Tibial artery (tissue), 4 donors: ENCODE measurements around the gene C2orf15.

Source experiments
- DNase-seq, 2 donors: peaks; one replicate each; pipeline ENCODE4 v3.0.0-alpha.2; 2019
- H3K27ac ChIP-seq, 2 donors: fragments of 200-600 bp; sonication (generic) in 1 of 2; 1 replicate in 1 of 2; 2 replicates in 1 of 2; pipeline ENCODE4 v1.5.1; 2018 to 2019; ENCODE audit warnings: mild to moderate bottlenecking in 1 of 2
- H3K27me3 ChIP-seq, 2 donors: fragments of 200-600 bp; sonication (generic) in 1 of 2; one replicate each; pipeline versions ENCODE4 v1.5.1 to v1.6.0; 2016 to 2019
- H3K36me3 ChIP-seq, 3 donors: fragments of 200-600 bp; sonication (generic) in 2 of 3; one replicate each; pipeline ENCODE4 v1.5.1; 2016 to 2019; ENCODE audit warnings: mild to moderate bottlenecking in 2 of 3
- H3K4me1 ChIP-seq, 4 donors: fragments of 200-600 bp; sonication (generic) in 2 of 4; 1 replicate in 3 of 4; 2 replicates in 1 of 4; pipeline ENCODE4 v1.5.1; 2016 to 2019
- H3K4me3 ChIP-seq, 2 donors: fragments of 200-600 bp; sonication (generic) in 1 of 2; 1 replicate in 1 of 2; 2 replicates in 1 of 2; pipeline ENCODE4 v1.5.1; 2018 to 2019; ENCODE audit warnings: mild to moderate bottlenecking in 2 of 2
- H3K9me3 ChIP-seq, 3 donors: fragments of 200-600 bp; sonication (generic) in 1 of 3; one replicate each; pipeline ENCODE4 v1.5.1; 2016 to 2019
- CTCF ChIP-seq, 2 experiments: fragments of 200-600 bp in 1 of 2; fragments of 450-650 bp in 1 of 2; IDR thresholded peaks; one replicate each; pipeline ENCODE4 v1.5.1; 2017 to 2019; ENCODE audit warnings: antibody characterized with exemption in 2 of 2, mild to moderate bottlenecking in 1 of 2, moderate library complexity in 1 of 2
- intact Hi-C: fragments of 100-400 bp; cut with DNase I; formaldehyde crosslinking; loops from one replicate; pipeline ENCODE4 v1.15.0; 2023; ENCODE audit warnings: low total_unique reads

C2orf15 gene, protein sequence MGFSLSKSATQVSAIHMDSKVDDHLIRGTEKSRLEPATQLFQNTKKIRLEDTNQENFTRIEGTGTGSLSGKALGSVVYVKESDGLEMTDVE

DNA sequence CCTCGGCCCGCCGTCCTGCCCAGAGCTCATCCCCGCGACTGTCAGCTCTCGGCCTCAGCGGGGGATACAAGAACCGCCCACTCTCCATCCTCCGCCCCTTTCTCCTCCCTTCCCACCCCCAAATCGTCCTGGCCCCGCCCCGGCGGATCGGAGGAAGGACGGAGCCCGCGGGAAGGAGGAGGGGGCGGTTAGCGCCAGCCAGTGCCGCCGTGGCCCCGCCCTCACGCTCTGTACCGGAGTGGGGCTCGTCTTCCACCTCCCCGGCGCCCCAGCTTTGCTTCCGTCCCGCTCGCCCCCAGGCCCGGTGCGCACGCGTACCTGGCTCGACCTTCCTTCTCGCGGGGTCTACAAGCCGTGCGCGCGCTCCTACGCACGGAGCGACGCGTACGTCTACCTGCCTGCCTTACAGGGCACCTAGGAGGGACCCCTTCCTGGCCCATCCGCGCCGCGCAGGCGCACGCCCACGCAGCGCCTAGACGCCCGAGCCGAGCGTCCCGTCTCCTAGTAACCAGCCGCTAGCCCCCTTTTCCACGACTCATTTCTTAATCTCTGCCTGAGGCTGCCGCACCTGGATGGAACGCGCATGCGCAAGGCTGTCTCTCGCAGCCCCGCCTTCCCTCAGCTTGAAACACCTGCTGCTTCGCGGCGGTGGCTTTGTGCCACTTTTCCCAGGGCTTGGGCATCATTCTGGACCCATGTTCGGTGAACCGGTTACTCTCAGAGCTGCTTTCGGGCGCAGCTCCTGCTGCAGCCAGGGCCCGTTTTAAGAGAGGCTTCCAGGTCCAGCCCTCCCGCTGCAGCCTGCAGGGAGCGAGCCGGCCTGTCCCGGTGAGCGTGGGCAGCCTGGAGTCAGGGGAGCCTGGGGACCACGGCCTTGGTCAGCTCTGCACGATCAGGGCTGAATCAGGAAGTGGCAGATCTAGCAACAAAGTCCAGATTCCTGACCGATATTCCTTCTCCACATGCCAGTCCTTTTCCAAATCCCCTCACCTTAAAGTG, at the start of gene C2orf15:
Gene C2orf15, plus strand, starts transcription at position 598 of the 999 bp plus-strand sequence. CDS start 8,852 bp downstream, outside the sequence.
- Histone ChIP-seq H3K27me3 (no peaks in the 10 kb centered on the region), H3K27ac (peak within 1 kb of the TSS; percentile 71 to 84), H3K4me1 (peaks cover 0 to 7% (median 4%) of the 10 kb centered on the region in 4 donors), H3K4me3 (peak within 1 kb of the TSS; percentile 64 to 91), H3K9me3 (no peaks in the 10 kb centered on the region), H3K36me3 (no peaks in the 10 kb centered on the region)
- TF ChIP-seq CTCF (IDR thresholded peaks at IDR 0.05), result no peak
- intact Hi-C loops, result loop anchor here (5.0 kb wide), 1 partner anchor 41 kb away; the partner anchor contains the start of genes MITD1 and MRPL30
- DNase-seq, result peak; percentile 94 to 96

- Histone ChIP-seq H3K27me3 (no peaks in the 10 kb centered on the region), H3K27ac (no peak overlapping the region), H3K9me3 (peaks cover 0 to 4% (median 0%) of the 10 kb centered on the region in 3 donors), H3K4me3 (no peak overlapping the region), H3K4me1 (no peaks in the 10 kb centered on the region), H3K36me3 (no peaks in the 10 kb centered on the region)
- TF ChIP-seq CTCF (IDR thresholded peaks at IDR 0.05), result no peak
- intact Hi-C loops, result no loop called here
- no peak for DNase-seq
These were observed 44.8 kb upstream of the C2orf15 start for GRCh38 chr2:99096728-99097127.

- H3K4me1 ChIP-seq, result no peaks in the 10 kb centered on the region
- no peaks in the 10 kb centered on the region for H3K36me3 ChIP-seq
- H3K4me3 ChIP-seq, result no peak overlapping the region
- DNase-seq, result no peak
- no peaks in the 10 kb centered on the region for H3K27me3 ChIP-seq
- TF ChIP-seq CTCF (IDR thresholded peaks at IDR 0.05), result no peak
- intact Hi-C loops, result no loop called here
- H3K27ac ChIP-seq, result no peak overlapping the region
- no peaks in the 10 kb centered on the region for H3K9me3 ChIP-seq
These were observed 39.8 kb upstream of the C2orf15 start for GRCh38 chr2:99101697-99102096.

DNA sequence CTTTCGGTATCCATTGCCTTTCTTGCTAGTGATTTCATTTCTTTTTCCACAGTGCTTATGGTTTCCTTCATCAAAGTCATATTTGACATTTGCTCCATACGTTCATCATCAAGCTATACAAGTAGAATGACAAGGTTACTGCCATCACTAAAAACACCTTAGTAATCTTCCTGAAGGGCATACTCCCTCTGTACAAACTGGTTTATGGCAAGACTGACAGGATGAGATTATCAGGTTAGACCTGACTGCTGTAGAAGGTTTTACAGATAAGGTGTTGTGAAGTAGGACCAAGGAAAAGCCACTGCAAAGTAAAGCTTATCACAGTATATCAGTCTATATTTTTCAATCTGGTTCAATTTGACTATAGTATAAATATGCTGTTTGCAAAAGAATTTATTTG, 37.5 kb upstream of the C2orf15 start:
- H3K4me1 ChIP-seq, result no peaks in the 10 kb centered on the region
- intact Hi-C loops, result no loop called here
- H3K9me3 ChIP-seq, result no peaks in the 10 kb centered on the region
- H3K4me3 ChIP-seq, result no peak overlapping the region
- DNase-seq, result no peak
- H3K36me3 ChIP-seq, result no peaks in the 10 kb centered on the region
- H3K27ac ChIP-seq, result no peak overlapping the region
- H3K27me3 ChIP-seq, result no peaks in the 10 kb centered on the region
- TF ChIP-seq CTCF (IDR thresholded peaks at IDR 0.05), result no peak

DNA sequence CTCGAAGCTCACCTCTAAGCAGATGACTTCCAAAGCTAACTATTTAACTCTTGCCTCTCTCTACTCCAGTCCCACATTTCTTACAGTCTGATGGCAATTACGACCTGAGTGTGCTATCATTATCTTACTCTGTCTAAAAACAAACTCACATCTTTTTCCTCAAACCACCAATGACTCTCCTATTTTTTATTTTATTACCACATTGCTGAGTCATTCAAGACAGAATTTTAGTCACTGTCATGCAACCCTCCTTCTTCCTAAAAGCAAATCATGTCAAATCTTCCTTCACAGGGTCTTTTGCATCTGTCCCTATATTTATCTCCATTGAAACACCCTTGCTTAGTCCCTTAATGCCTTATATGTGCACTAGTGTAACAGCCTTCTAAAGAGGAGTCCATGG, 34.6 kb upstream of the C2orf15 start:
- intact Hi-C loops, result no loop called here
- Histone ChIP-seq H3K4me3 (no peak overlapping the region), H3K36me3 (no peaks in the 10 kb centered on the region), H3K9me3 (no peaks in the 10 kb centered on the region), H3K27me3 (no peaks in the 10 kb centered on the region), H3K4me1 (no peaks in the 10 kb centered on the region), H3K27ac (no peak overlapping the region)
- no peak for TF ChIP-seq CTCF (IDR thresholded peaks at IDR 0.05)
- no peak for DNase-seq
